SK-N-SH treated with all-trans-retinoic acid at 6 μM for 48 hours (cell line): ENCODE data around the gene MAST3.

Experiments used
- ATAC-seq: fragments of 200-7000 bp; cut with Tn5 transposase; 3 replicates; pipeline ENCODE4 v1.9.1; 2020; ENCODE audit warnings: mild to moderate bottlenecking, moderate library complexity
- ARNTL ChIP-seq: fragments of 450-650 bp; formaldehyde crosslinking; IDR thresholded peaks from 2 replicates; pipeline ENCODE4 v1.5.0; 2020; ENCODE audit warnings: low read depth, mild to moderate bottlenecking, moderate library complexity, borderline replicate concordance
- BACH2 ChIP-seq: fragments of 250-450 bp; sonication (Bioruptor Pico); IDR thresholded peaks from 2 replicates; pipeline ENCODE4 v1.9.0; 2021; ENCODE audit warnings: mild to moderate bottlenecking, borderline replicate concordance
- CREB5 ChIP-seq: fragments of 250-450 bp; sonication (Bioruptor Pico); IDR thresholded peaks from 2 replicates; pipeline ENCODE4 v1.5.1; 2020; ENCODE audit warnings: low read depth, mild to moderate bottlenecking, moderate library complexity
- ESRRG ChIP-seq: fragments of 250-450 bp; sonication (Bioruptor Pico); IDR thresholded peaks from 2 replicates; pipeline ENCODE4 v1.6.1; 2021; ENCODE audit warnings: mild to moderate bottlenecking
- GLIS3 ChIP-seq: fragments of 250-450 bp; sonication (Bioruptor Pico); IDR thresholded peaks from 2 replicates; pipeline ENCODE4 v1.5.0; 2020; ENCODE audit warnings: mild to moderate bottlenecking, moderate library complexity
- ISL1 ChIP-seq: fragments of 250-450 bp; sonication (Bioruptor Pico); IDR thresholded peaks from 2 replicates; pipeline ENCODE4 v2.1.2; 2022; ENCODE audit warnings: mild to moderate bottlenecking, moderate library complexity
- OSR1 ChIP-seq: fragments of 250-450 bp; sonication (Bioruptor Pico); IDR thresholded peaks from 2 replicates; pipeline ENCODE4 v1.8.0; 2022; ENCODE audit warnings: moderate library complexity, mild to moderate bottlenecking, inconsistent platforms
- PATZ1 ChIP-seq: fragments of 250-450 bp; sonication (Bioruptor Pico); IDR thresholded peaks from 2 replicates; pipeline ENCODE4 v1.8.0; 2020; ENCODE audit warnings: mild to moderate bottlenecking, moderate library complexity, borderline replicate concordance
- PPARA ChIP-seq: fragments of 250-450 bp; sonication (Bioruptor Pico); IDR thresholded peaks from 2 replicates; pipeline ENCODE4 v1.5.0; 2020; ENCODE audit warnings: mild to moderate bottlenecking, borderline replicate concordance
- RARB ChIP-seq: fragments of 250-450 bp; sonication (Bioruptor Pico); IDR thresholded peaks from 2 replicates; pipeline ENCODE4 v1.8.0; 2021; ENCODE audit warnings: mild to moderate bottlenecking, moderate library complexity
- SNAI2 ChIP-seq: fragments of 250-450 bp; sonication (Bioruptor Pico); IDR thresholded peaks from 2 replicates; pipeline ENCODE4 v1.5.0; 2020; ENCODE audit warnings: mild to moderate bottlenecking, moderate library complexity
- TCF4 ChIP-seq: fragments of 250-450 bp; sonication (Bioruptor Pico); IDR thresholded peaks from 2 replicates; pipeline ENCODE4 v1.8.0; 2021; ENCODE audit warnings: mild to moderate bottlenecking, moderate library complexity, borderline replicate concordance
- TOX ChIP-seq: fragments of 250-450 bp; sonication (Bioruptor Pico); IDR thresholded peaks from 2 replicates; pipeline ENCODE4 v1.8.0; 2021; ENCODE audit warnings: mild to moderate bottlenecking, moderate library complexity, borderline replicate concordance
- ZC3H10 ChIP-seq: fragments of 250-450 bp; sonication (Bioruptor Pico); IDR thresholded peaks from 2 replicates; pipeline ENCODE4 v1.5.1; 2021; ENCODE audit warnings: mild to moderate bottlenecking, moderate library complexity
- ZFP3 ChIP-seq: fragments of 250-450 bp; sonication (Bioruptor Pico); IDR thresholded peaks from 2 replicates; pipeline ENCODE4 v1.5.0; 2020; ENCODE audit warnings: mild to moderate bottlenecking, moderate library complexity
- ZFP30 ChIP-seq: fragments of 450-650 bp; formaldehyde crosslinking; IDR thresholded peaks from 2 replicates; pipeline ENCODE4 v1.5.0; 2022; ENCODE audit warnings: mild to moderate bottlenecking, moderate library complexity
- ZNF70 ChIP-seq: fragments of 450-650 bp; formaldehyde crosslinking; IDR thresholded peaks from 2 replicates; pipeline ENCODE4 v1.5.0; 2020; ENCODE audit warnings: mild to moderate bottlenecking, moderate library complexity
- ZNF8 ChIP-seq: fragments of 450-650 bp; formaldehyde crosslinking; IDR thresholded peaks from 2 replicates; pipeline ENCODE4 v1.5.0; 2020; ENCODE audit warnings: mild to moderate bottlenecking, moderate library complexity
- TF ChIP-seq, protein P1 (sequence below): fragments of 250-450 bp; sonication (Bioruptor Pico); IDR thresholded peaks from 2 replicates; pipeline ENCODE4 v1.5.0; 2020; ENCODE audit warnings: mild to moderate bottlenecking, moderate library complexity
- TF ChIP-seq, protein P2 (sequence below): fragments of 250-450 bp; sonication (Bioruptor Pico); IDR thresholded peaks from 2 replicates; pipeline ENCODE4 v1.5.1; 2021; ENCODE audit warnings: mild to moderate bottlenecking, moderate library complexity

Gene MAST3

GRCh38 chr19:18097217-18097992, at the start of gene MAST3:
TSS of gene MAST3 (plus strand) at chr19:18097778. CDS start at chr19:18097793, 15 bp downstream.
- ATAC-seq: peak; percentile 99
- TF ChIP-seq ZFP3 (0 out of 2 replicates have a peak, but pooled peaks have one; percentile 33), SNAI2 (CRISPR knock-in tag) (no peak), ZNF8 (CRISPR knock-in tag) (no peak)
- TF ChIP-seq, all 23 proteins: peak for 1

DNA sequence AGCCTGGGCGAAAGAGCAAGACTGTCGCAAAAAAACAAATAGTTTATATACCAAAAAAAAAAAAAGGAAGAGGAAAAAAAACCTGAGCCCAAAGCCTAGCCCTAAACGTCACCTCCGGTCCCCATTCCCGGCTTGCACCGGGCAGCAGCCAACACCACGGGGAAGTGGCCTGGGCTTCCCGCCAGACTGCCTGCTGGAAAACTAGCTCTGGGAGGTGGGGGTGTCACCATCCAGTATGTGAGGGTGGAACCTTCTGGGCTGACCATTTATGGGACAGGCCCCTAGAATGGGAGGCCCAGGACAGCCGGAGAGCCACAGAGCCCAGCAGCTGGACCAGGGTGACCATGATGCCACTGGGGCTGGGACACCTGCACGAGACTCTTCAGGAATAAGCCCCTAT, 48.2 kb upstream of the MAST3 start:
- TF ChIP-seq ZFP3: no peak
- TF ChIP-seq, all 23 proteins: peak for 0
- ATAC-seq: no peak

DNA sequence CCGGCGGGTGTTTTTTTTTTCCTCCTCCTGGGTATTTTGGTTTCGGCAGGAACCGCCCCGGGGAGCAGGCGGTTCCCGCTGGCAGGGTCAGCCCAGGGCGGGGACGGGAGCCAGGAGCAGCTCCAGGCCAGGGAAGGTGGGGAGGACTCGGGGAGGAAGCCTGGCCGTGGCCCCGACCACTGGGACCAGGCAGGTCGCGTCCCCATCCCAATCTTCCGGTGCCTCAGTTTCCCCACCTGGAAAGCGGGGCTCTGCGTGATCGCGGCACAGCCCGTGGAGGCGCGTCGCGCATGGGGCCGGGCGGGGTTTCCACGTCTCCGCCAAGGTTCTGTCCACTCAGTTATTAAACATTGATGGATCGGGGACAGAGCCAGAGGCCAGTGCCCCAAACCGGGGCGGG, 45.7 kb upstream of the MAST3 start:
- no peak for ATAC-seq
- TF ChIP-seq PPARA (CRISPR knock-in tag) (no peak), ARNTL (CRISPR knock-in tag) (no peak), ISL1 (CRISPR knock-in tag) (no peak), PATZ1 (CRISPR knock-in tag) (no peak)

DNA sequence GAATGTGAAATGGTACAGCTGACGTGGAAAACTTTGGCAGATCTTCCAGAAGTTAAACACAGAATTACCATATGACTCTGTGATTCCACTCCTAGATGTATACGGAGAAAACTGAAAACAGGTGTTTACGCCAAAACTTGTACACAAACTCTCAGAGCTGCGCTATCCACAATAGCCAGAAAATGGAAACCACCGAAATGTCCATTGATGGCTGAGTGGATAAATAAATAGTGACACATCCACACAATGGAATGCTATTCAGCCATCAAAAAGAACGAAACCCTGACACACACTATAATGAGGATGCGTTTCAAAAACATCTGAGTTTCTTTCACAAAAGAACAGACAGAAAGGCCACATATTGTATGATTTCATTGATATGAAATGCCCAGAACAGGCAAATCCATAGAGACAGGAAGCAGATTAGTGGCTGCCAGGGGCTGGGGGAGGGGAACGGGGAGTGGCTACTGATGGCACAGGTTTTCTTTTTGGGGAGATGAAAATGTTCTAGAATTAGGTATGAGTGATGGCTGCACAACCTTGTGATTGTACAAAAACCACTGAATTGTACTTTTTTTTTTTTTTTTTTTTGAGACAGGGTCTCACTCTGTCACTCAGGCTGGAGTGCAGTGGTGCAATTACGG, 43.9 kb upstream of the MAST3 start:
- ATAC-seq: peak; percentile 19
- TF ChIP-seq PATZ1 (CRISPR knock-in tag) (no peak), GLIS3 (CRISPR knock-in tag) (no peak), BACH2 (CRISPR knock-in tag) (no peak), ZNF8 (CRISPR knock-in tag) (no peak), ESRRG (CRISPR knock-in tag) (no peak), CREB5 (no peak), ZC3H10 (CRISPR knock-in tag) (no peak), TCF4 (CRISPR knock-in tag) (no peak), OSR1 (CRISPR knock-in tag) (no peak), TOX (no peak), ZNF70 (CRISPR knock-in tag) (no peak), ZFP30 (CRISPR knock-in tag) (no peak), ISL1 (CRISPR knock-in tag) (no peak), RARB (CRISPR knock-in tag) (no peak), ZFP3 (no peak)
- TF ChIP-seq, protein P1, sequence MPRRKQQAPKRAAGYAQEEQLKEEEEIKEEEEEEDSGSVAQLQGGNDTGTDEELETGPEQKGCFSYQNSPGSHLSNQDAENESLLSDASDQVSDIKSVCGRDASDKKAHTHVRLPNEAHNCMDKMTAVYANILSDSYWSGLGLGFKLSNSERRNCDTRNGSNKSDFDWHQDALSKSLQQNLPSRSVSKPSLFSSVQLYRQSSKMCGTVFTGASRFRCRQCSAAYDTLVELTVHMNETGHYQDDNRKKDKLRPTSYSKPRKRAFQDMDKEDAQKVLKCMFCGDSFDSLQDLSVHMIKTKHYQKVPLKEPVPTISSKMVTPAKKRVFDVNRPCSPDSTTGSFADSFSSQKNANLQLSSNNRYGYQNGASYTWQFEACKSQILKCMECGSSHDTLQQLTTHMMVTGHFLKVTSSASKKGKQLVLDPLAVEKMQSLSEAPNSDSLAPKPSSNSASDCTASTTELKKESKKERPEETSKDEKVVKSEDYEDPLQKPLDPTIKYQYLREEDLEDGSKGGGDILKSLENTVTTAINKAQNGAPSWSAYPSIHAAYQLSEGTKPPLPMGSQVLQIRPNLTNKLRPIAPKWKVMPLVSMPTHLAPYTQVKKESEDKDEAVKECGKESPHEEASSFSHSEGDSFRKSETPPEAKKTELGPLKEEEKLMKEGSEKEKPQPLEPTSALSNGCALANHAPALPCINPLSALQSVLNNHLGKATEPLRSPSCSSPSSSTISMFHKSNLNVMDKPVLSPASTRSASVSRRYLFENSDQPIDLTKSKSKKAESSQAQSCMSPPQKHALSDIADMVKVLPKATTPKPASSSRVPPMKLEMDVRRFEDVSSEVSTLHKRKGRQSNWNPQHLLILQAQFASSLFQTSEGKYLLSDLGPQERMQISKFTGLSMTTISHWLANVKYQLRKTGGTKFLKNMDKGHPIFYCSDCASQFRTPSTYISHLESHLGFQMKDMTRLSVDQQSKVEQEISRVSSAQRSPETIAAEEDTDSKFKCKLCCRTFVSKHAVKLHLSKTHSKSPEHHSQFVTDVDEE (CRISPR knock-in tag): no peak
- TF ChIP-seq, protein P2, sequence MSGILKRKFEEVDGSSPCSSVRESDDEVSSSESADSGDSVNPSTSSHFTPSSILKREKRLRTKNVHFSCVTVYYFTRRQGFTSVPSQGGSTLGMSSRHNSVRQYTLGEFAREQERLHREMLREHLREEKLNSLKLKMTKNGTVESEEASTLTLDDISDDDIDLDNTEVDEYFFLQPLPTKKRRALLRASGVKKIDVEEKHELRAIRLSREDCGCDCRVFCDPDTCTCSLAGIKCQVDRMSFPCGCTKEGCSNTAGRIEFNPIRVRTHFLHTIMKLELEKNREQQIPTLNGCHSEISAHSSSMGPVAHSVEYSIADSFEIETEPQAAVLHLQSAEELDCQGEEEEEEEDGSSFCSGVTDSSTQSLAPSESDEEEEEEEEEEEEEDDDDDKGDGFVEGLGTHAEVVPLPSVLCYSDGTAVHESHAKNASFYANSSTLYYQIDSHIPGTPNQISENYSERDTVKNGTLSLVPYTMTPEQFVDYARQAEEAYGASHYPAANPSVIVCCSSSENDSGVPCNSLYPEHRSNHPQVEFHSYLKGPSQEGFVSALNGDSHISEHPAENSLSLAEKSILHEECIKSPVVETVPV (CRISPR knock-in tag): no peak
